ENCODE measurements around the gene PLA2G1B.

DNA sequence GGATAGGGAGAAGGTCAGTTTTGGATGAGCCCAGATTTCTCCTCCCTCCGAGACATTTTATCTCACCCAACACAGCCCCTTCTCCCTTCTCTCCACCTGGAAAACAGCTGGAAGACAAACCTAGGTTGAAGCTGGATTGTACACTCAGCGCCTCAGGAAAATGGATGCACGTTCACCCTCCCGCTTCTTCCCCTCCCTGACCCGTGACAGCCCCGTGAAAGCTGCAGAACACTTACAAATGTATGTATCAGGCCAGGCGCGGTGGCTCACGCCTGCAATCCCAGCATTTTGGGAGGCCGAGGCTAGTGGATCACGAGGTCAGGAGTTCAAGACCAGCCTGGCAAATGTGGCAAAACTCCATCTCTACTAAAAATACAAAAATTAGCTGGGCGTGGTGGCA lies 40.1 kb downstream of the PLA2G1B start:
- TF ChIP-seq CTCF (conservative IDR thresholded peaks at IDR 0.05; ENCODE audit: low read length): no peak
- no peak for TF ChIP-seq EZH2phosphoT487 (IDR thresholded peaks at IDR 0.05; ENCODE audit: borderline replicate concordance, low read depth, low read length)
